Peyer's patch (tissue), 4 donors: ENCODE measurements around the gene KIF25. TPM values are rescaled to one million over a fixed set of nuclear protein-coding genes. Genes with fewer than 3 reads are reported as not detected.

Experiments
- DNase-seq, 3 donors: peaks; one replicate each; pipeline ENCODE4 v3.0.0-alpha.2; 2017 to 2019
- H3K27ac ChIP-seq, 4 donors: fragments of 200-600 bp; sonication (generic); one replicate each; pipeline ENCODE4 v1.5.1; 2016 to 2019
- H3K27me3 ChIP-seq, 2 donors: fragments of 200-600 bp; sonication (generic); one replicate each; pipeline ENCODE4 v1.5.1; 2019
- H3K36me3 ChIP-seq, 3 donors: fragments of 200-600 bp; sonication (generic); one replicate each; pipeline ENCODE4 v1.5.1; 2016 to 2019
- H3K4me1 ChIP-seq, 4 donors: fragments of 200-600 bp; sonication (generic); one replicate each; pipeline ENCODE4 v1.5.1; 2016 to 2019
- H3K4me3 ChIP-seq, 4 donors: fragments of 200-600 bp; sonication (generic); 1 replicate in 3 of 4; 2 replicates in 1 of 4; pipeline ENCODE4 v1.5.1; 2016 to 2019; ENCODE audit warnings: mild to moderate bottlenecking in 1 of 4
- H3K9me3 ChIP-seq, 4 donors: fragments of 200-600 bp; sonication (generic); one replicate each; pipeline ENCODE4 v1.5.1; 2016 to 2019; ENCODE audit warnings: mild to moderate bottlenecking in 1 of 4
- CTCF ChIP-seq, 6 experiments: fragments of 450-650 bp in 4 of 6; fragments of 200-600 bp in 2 of 6; sonication (generic) in 1 of 6; IDR thresholded peaks; one replicate each; pipeline ENCODE4 v1.5.1; 2017 to 2019; ENCODE audit warnings: antibody characterized with exemption in 6 of 6, mild to moderate bottlenecking in 3 of 6, moderate library complexity in 1 of 6
- POLR2A ChIP-seq, 2 donors: fragments of 450-650 bp; IDR thresholded peaks; one replicate each; pipeline ENCODE4 v1.5.1; 2017; ENCODE audit warnings: antibody characterized with exemption in 2 of 2, mild to moderate bottlenecking in 2 of 2, moderate library complexity in 2 of 2
- total RNA-seq, 4 donors: library from RNA; depleted of rRNA; stranded (reverse); fragments of >200 nt; gene quantifications; one replicate each; pipeline ENCODE4 v1.1.0, GENCODE V29; 2016

Gene KIF25
- total RNA-seq, 4 donors from 2014 or later, result not detected

- DNase-seq, result no peak
- H3K27ac ChIP-seq, result no peak overlapping the region
- H3K27me3 ChIP-seq, result no peaks in the 10 kb centered on the region
- peaks cover 0 to 23% (median 5%) of the 10 kb centered on the region in 4 donors for H3K9me3 ChIP-seq
- no peaks in the 10 kb centered on the region for H3K36me3 ChIP-seq
- H3K4me3 ChIP-seq, result no peak overlapping the region
- H3K4me1 ChIP-seq, result no peaks in the 10 kb centered on the region
- TF ChIP-seq CTCF (IDR thresholded peaks at IDR 0.05) (no peak), POLR2A (IDR thresholded peaks at IDR 0.05) (no peak)
Observed at GRCh38 chr6:168040856-168041496, 43.5 kb downstream of the KIF25 start.

DNA sequence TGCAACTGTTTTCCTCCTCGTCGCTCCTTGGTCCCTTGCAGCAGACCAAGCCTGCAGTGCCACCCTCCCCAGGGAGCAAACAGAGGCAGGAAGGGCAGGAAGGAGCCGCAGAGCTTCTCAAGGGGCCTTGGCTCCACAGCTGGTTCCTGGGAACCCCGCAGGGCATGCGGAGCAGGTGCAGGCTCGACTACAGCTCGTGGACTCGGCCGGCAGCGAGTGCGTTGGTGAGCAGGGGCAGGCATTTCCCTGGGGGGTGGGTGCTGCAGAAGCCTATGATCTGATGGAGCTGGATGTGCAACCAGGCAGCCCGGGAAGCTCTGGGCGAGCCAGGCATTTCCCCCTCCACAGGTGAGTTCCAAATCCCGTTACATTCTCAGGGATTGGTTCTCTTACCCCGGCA, 44.5 kb downstream of the KIF25 start:
- Histone ChIP-seq H3K36me3 (no peaks in the 10 kb centered on the region), H3K4me3 (no peak overlapping the region), H3K27ac (no peak overlapping the region), H3K27me3 (no peaks in the 10 kb centered on the region), H3K9me3 (peaks cover 0 to 23% (median 5%) of the 10 kb centered on the region in 4 donors), H3K4me1 (no peaks in the 10 kb centered on the region)
- TF ChIP-seq POLR2A (IDR thresholded peaks at IDR 0.05) (no peak), CTCF (IDR thresholded peaks at IDR 0.05) (no peak)
- DNase-seq, result no peak

DNA sequence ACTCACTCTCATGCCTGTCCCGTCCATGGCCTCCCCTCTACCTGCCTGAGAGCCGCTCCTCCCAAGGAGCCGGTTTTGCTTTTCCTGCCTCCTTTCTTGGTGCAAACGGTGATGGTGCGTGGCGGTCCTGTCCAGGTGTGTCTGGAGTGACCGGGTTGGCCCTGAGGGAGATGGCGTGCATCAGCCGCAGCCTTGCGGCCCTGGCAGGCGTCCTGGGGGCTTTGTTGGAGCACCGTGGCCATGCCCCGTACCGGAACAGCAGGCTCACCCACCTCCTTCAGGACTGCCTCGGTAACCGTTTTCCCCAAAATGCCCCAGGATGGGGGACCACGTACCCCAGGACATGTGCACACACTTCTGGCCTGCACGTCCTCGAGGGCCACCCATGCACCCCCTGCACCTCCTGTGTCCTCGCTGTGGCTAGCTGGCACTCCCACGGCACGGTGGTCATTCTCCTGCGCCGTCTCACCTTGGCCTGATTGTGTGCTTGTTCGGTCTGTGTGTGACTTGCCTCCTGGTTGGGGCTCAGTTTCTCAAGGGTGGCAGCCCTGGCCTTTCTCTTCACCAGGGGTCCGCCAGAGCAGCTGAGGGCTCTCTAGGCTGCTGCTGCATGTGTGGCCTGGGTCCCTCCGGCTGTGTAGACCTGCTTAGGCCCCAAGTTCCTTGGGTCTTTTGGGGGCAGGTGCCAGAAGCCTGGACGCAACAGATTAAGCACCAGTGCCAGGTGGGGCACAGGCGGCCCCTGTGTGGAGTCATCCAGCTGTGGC, 45.1 kb downstream of the KIF25 start:
- Histone ChIP-seq H3K4me3 (no peak overlapping the region), H3K36me3 (no peaks in the 10 kb centered on the region), H3K4me1 (no peaks in the 10 kb centered on the region), H3K9me3 (peaks cover 0 to 23% (median 4%) of the 10 kb centered on the region in 4 donors), H3K27ac (no peak overlapping the region), H3K27me3 (no peaks in the 10 kb centered on the region)
- TF ChIP-seq POLR2A (IDR thresholded peaks at IDR 0.05) (no peak), CTCF (IDR thresholded peaks at IDR 0.05) (no peak)
- DNase-seq, result no peak

DNA sequence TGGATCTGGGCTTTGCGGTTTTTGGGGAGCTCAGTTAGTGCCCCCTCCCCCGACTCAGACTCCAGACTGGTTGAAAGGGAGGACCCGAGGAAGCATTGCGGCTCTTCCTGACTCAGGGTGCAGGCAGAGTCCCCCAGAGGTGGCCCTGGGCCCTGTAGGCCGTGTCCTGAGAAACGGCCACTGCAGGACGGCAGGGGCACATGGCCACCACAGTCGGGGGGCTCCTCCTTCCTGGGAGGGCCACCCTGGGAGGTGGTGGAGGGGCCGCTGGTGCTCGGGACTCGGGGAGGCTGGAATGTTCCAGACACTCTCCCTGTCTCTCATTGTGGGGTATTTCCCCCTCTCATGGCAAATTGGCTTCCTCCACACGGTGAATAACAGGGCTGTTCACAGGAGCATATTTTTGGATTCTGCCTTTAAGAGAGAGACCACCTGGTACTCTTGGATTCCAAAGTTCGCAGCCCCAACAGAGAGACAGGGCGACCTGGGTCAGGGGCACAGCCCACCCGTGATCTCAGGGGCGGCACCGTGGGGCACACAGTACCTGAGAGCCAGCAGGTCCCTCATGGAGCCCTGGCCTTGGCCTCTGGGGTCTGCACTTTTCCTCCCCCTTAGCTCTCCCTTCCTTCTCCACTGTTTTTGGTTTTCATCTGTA, 45.8 kb downstream of the KIF25 start:
- H3K9me3 ChIP-seq, result peaks cover 0 to 23% (median 2%) of the 10 kb centered on the region in 4 donors
- H3K4me1 ChIP-seq, result no peaks in the 10 kb centered on the region
- TF ChIP-seq POLR2A (IDR thresholded peaks at IDR 0.05) (no peak), CTCF (IDR thresholded peaks at IDR 0.05) (no peak)
- no peak for DNase-seq
- no peaks in the 10 kb centered on the region for H3K27me3 ChIP-seq
- H3K36me3 ChIP-seq, result no peaks in the 10 kb centered on the region
- no peak overlapping the region for H3K4me3 ChIP-seq
- no peak overlapping the region for H3K27ac ChIP-seq

DNA sequence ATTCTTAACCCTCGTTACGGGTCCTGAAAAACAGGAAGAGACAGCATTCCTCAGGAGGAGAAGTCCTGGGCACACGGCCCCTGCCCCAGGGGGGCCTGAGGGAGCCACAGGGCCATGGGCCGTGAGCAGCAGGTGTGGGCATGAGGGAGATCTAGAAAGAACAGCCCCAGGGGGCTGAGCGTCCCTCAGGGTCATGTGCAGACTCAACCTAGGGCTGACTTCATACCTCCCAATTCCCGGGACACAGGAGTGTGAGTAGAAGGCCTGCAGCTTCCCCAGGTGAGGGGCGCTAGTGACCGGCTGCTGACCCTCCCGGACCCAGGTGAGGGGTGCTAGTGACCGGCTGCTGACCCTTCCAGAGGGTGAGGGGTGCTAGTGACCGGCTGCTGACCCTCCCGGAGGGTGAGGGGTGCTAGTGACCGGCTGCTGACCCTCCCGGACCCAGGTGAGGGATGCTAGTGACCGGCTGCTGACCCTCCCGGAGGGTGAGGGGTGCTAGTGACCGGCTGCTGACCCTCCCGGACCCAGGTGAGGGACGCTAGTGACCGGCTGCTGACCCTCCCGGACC, 46.5 kb downstream of the KIF25 start:
- Histone ChIP-seq H3K36me3 (no peaks in the 10 kb centered on the region), H3K4me1 (no peaks in the 10 kb centered on the region), H3K27ac (no peak overlapping the region), H3K27me3 (no peaks in the 10 kb centered on the region), H3K4me3 (no peak overlapping the region), H3K9me3 (peaks cover 0 to 23% (median 2%) of the 10 kb centered on the region in 4 donors)
- TF ChIP-seq POLR2A (IDR thresholded peaks at IDR 0.05), result no peak
- no peak for TF ChIP-seq CTCF (IDR thresholded peaks at IDR 0.05)
- DNase-seq, result no peak
